K562 (cell line): ENCODE results near the gene MRTFB. TPM values are rescaled to one million over a fixed set of nuclear protein-coding genes. Genes with fewer than 3 reads are reported as not detected.

Experiments
- ATAC-seq: fragments of 200-7000 bp; cut with Tn5 transposase; 3 replicates; pipeline ENCODE4 v1.9.1; 2020; ENCODE audit warnings: moderate library complexity
- BruUV-seq: library from RNA; stranded (reverse); fragments of 400-500 nt; replicated peaks from 2 replicates; lab custom pipeline; 2021; lab: Mats Ljungman, UMichigan
- CTCF ChIA-PET: fragments of 300-600 bp; formaldehyde crosslinking; extraction: SDS; loops from one replicate; lab custom pipeline; 2021; ENCODE audit warnings: low intra/inter-chr PET ratio; lab: Yijun Ruan, JAX
- POLR2A ChIA-PET: fragments of 300-600, 350-650 bp; sonication (Branson Sonifier 250); formaldehyde crosslinking; extraction: SDS; loops from one replicate; lab custom pipeline; 2021; ENCODE audit warnings: antibody characterized with exemption, inconsistent platforms; lab: Yijun Ruan, JAX
- DNase-seq, 4 experiments: peaks; one replicate each; pipeline versions ENCODE4 v3.0.0 to v3.0.0-alpha.2; 2011 to 2018; ENCODE audit warnings: low spot score in 3 of 4, mixed read lengths in 3 of 4; ENCODE audit errors: extremely low read depth in 1 of 4
- FAIRE-seq: peaks from 2 replicates; lab custom pipeline; 2011; peaks lifted over from hg19 to GRCh38; lab: Jason Lieb, UNC
- H2AFZ ChIP-seq: 2 replicates; pipeline ENCODE4 v1.6.0; 2011; ENCODE audit warnings: low read depth, low read length, control low read depth, inconsistent platforms
- H3K27ac ChIP-seq: fragments of 200-600 bp; 3 replicates; pipeline ENCODE4 v1.8.0; 2011; ENCODE audit warnings: low read depth, mild to moderate bottlenecking, control low read depth, inconsistent platforms, low read length, moderate library complexity, mixed read lengths; ENCODE audit errors: extremely low read depth
- H3K27me3 ChIP-seq, 2 experiments: fragments of 300-600 bp in 1 of 2; 2 replicates in 1 of 2; 3 replicates in 1 of 2; pipeline versions ENCODE4 v1.6.0 to v1.8.0; 2011; ENCODE audit warnings: inconsistent platforms in 2 of 2, low read length in 2 of 2, mild to moderate bottlenecking in 1 of 2, mixed read lengths in 1 of 2, moderate library complexity in 1 of 2; ENCODE audit not compliant: control insufficient read depth in 2 of 2, insufficient read depth in 2 of 2
- H3K36me3 ChIP-seq: fragments of 300-600 bp; 3 replicates; pipeline ENCODE4 v1.8.0; 2011; ENCODE audit warnings: mild to moderate bottlenecking, low read length, inconsistent platforms; ENCODE audit not compliant: control insufficient read depth, insufficient read depth
- H3K4me1 ChIP-seq, 2 experiments: fragments of 200-600 bp in 1 of 2; replicated peaks in 1 of 2; 2 replicates in 1 of 2; 3 replicates in 1 of 2; pipeline versions ENCODE4 v1.5.1 to v1.8.0; 2011; ENCODE audit warnings: inconsistent platforms in 2 of 2, low read length in 2 of 2, mild to moderate bottlenecking in 1 of 2, mixed read lengths in 1 of 2, moderate library complexity in 1 of 2; ENCODE audit not compliant: control insufficient read depth in 2 of 2, insufficient read depth in 2 of 2
- H3K4me2 ChIP-seq: 2 replicates; pipeline ENCODE4 v1.6.1; 2011; ENCODE audit warnings: low read length, control low read depth, inconsistent platforms, mixed read lengths; ENCODE audit not compliant: insufficient read depth
- H3K4me3 ChIP-seq: fragments of 200-600 bp; sonication (generic), shearing (Covaris generic); 2 replicates; pipeline ENCODE4 v1.5.1; 2016; ENCODE audit warnings: control low read depth, inconsistent platforms
- H3K79me2 ChIP-seq: fragments of 200-600 bp; 3 replicates; pipeline ENCODE4 v1.8.0; 2011; ENCODE audit warnings: low read length, inconsistent platforms; ENCODE audit not compliant: control insufficient read depth, insufficient read depth
- H3K9ac ChIP-seq, 2 experiments: 2 replicates each; pipeline versions ENCODE4 v1.6.0 to v1.6.1; 2011; ENCODE audit warnings: low read depth in 2 of 2, low read length in 2 of 2, control low read depth in 1 of 2, inconsistent platforms in 1 of 2, mild to moderate bottlenecking in 1 of 2, mixed read lengths in 1 of 2; ENCODE audit not compliant: insufficient read depth in 1 of 2
- H3K9me1 ChIP-seq: one replicate; pipeline ENCODE4 v1.6.0; 2011; ENCODE audit warnings: inconsistent platforms, mild to moderate bottlenecking, low read length, moderate library complexity; ENCODE audit not compliant: control insufficient read depth, insufficient read depth
- H3K9me3 ChIP-seq: replicated peaks from 2 replicates; pipeline ENCODE4 v1.5.1; 2011; ENCODE audit warnings: low read depth, low read length, inconsistent platforms; ENCODE audit not compliant: control insufficient read depth, insufficient read depth
- H4K20me1 ChIP-seq: replicated peaks from 2 replicates; pipeline ENCODE4 v1.6.1; 2011; ENCODE audit warnings: low read length, inconsistent platforms, mixed read lengths; ENCODE audit not compliant: control insufficient read depth, insufficient read depth
- BDP1 ChIP-seq: IDR thresholded peaks from 3 replicates; pipeline ENCODE4 v1.6.1; 2011; ENCODE audit not compliant: insufficient read length, insufficient read depth
- CHD4 ChIP-seq: fragments of 200-600 bp; sonication (generic); IDR thresholded peaks from 3 replicates; pipeline ENCODE4 v1.6.1; 2012; ENCODE audit warnings: low read depth, mild to moderate bottlenecking, mixed read lengths, low read length, inconsistent platforms; ENCODE audit not compliant: insufficient read depth, insufficient replicate concordance, poor library complexity, severe bottlenecking
- HNRNPL ChIP-seq: fragments of 200-400 bp; formaldehyde crosslinking; IDR thresholded peaks from 2 replicates; pipeline ENCODE4 v1.6.1; 2017; ENCODE audit warnings: low read depth, mild to moderate bottlenecking, low read length
- ILF3 ChIP-seq: fragments of 450-650 bp; IDR thresholded peaks from 2 replicates; pipeline ENCODE4 v1.6.1; 2018; ENCODE audit warnings: antibody characterized with exemption, mild to moderate bottlenecking, moderate library complexity, borderline replicate concordance
- ZFP36 ChIP-seq: fragments of 150-350 bp; IDR thresholded peaks from 2 replicates; pipeline ENCODE4 v1.6.1; 2018; ENCODE audit warnings: low read length, low read depth; ENCODE audit not compliant: partially characterized antibody
- ZNF12 ChIP-seq: sonication (generic); formaldehyde crosslinking; IDR thresholded peaks from 2 replicates; pipeline ENCODE4 v1.4.0; 2020; ENCODE audit warnings: mild to moderate bottlenecking, missing genetic modification reagents
- ZNF280B ChIP-seq: fragments of 250-450 bp; sonication (Bioruptor Pico); IDR thresholded peaks from 2 replicates; pipeline ENCODE4 v1.5.1; 2021; ENCODE audit warnings: mild to moderate bottlenecking
- WGBS: fragments of 100-300 bp; shearing (Covaris generic); methylation state at CpG from one replicate; pipeline ENCODE4 v1.1.6; 2016; ENCODE audit warnings: low coverage, mixed read lengths; ENCODE audit not compliant: insufficient coverage; ENCODE audit errors: missing lambda C conversion rate; 5-methylcytosine and 5-hydroxymethylcytosine counted together
- in situ Hi-C: fragments of 300-500 bp; cut with MboI; formaldehyde crosslinking; loops from 4 replicates; pipeline ENCODE4 v1.15.0; 2018; ENCODE audit warnings: inconsistent platforms, mixed read lengths
- intact Hi-C: fragments of 100-400 bp; cut with micrococcal nuclease; formaldehyde crosslinking; loops from 2 replicates; pipeline ENCODE4 v1.14.2; 2022
- polyA plus RNA-seq, 8 experiments: library from polyadenylated mRNA; depleted of rRNA in 4 of 8; stranded (reverse) in 5 of 8; unstranded in 3 of 8; fragments of >200 nt; fragmentation: Nextera tagmentation in 2 of 8; fragmentation: Illumina TruSeq in 1 of 8; extraction: Ambion mirVana in 2 of 8; extraction: Trizol in 1 of 8; gene quantifications; 2 replicates each; pipeline versions ENCODE4 v1.2.1 to v1.2.3, GENCODE V29; 2011 to 2014; ENCODE audit warnings: inconsistent platforms in 1 of 8, missing spikeins in 1 of 8
- total RNA-seq, 7 experiments: library from RNA; depleted of rRNA in 6 of 7; stranded (reverse); fragments of >200 nt in 6 of 7; fragmentation: Illumina TruSeq in 2 of 7; extraction: Trizol in 2 of 7; gene quantifications; 2 replicates each; pipeline versions ENCODE4 v1.2.1 to v1.2.3, GENCODE V29; 2011 to 2021; ENCODE audit warnings: low replicate concordance in 1 of 7

Gene MRTFB
- total and polyA plus RNA-seq, 9 of the 15 experiments (the other 6 are each of a cell fraction or from before 2014, with no cell fraction given), result 2.2 to 12.7 (median 7.0) TPM

- in situ Hi-C loops, result no loop called here
- Histone ChIP-seq H2AFZ (no peak overlapping the region), H3K9me3 (no peaks in the 10 kb centered on the region), H3K79me2 (no peaks in the 10 kb centered on the region), H3K4me2 (no peak overlapping the region)
- 82% methylated on average over 1 of the region's 1 CpG for WGBS
- no peak for FAIRE-seq
- DNase-seq, result no peak
- TF ChIP-seq BDP1 (no peak), ILF3 (no peak), ZFP36 (no peak), HNRNPL (no peak), ZNF12 (CRISPR knock-in tag) (no peak), ZNF280B (no peak), CHD4 (no peak)
- TF ChIP-seq, all 486 proteins: peak for 0
- Histone ChIP-seq H3K9ac (no peak overlapping the region), H3K9me1 (no peaks in the 10 kb centered on the region), H3K36me3 (no peaks in the 10 kb centered on the region; the same call in 2 of the 3 replicates), H4K20me1 (peaks cover under 1% of the 10 kb centered on the region; the same call in 1 of the 2 replicates), H3K27ac (no peak overlapping the region), H3K27me3 (no peaks in the 10 kb centered on the region), H3K4me3 (no peak overlapping the region), H3K4me1 (no peaks in the 10 kb centered on the region)
- CTCF ChIA-PET, result no interaction called here
- no TSS peak for BruUV-seq
- POLR2A ChIA-PET, result interaction anchor here (0.9 kb wide), 1 partner anchor 197 kb away, joined by 3 read pairs; the partner anchor contains the start of gene ERCC4
- intact Hi-C loops, result no loop called here
- no peak for ATAC-seq
Observed at GRCh38 chr16:14117051-14117450, 45.9 kb downstream of the MRTFB start.
